ENCODE results near the gene STEAP1B.

The STEAP1B gene

GRCh38 chr7:22393913-22394729, 105.9 kb downstream of the STEAP1B start:
- DNase-seq (ENCODE audit: extremely low read depth, low read depth): no peak
- TF ChIP-seq, protein P1, sequence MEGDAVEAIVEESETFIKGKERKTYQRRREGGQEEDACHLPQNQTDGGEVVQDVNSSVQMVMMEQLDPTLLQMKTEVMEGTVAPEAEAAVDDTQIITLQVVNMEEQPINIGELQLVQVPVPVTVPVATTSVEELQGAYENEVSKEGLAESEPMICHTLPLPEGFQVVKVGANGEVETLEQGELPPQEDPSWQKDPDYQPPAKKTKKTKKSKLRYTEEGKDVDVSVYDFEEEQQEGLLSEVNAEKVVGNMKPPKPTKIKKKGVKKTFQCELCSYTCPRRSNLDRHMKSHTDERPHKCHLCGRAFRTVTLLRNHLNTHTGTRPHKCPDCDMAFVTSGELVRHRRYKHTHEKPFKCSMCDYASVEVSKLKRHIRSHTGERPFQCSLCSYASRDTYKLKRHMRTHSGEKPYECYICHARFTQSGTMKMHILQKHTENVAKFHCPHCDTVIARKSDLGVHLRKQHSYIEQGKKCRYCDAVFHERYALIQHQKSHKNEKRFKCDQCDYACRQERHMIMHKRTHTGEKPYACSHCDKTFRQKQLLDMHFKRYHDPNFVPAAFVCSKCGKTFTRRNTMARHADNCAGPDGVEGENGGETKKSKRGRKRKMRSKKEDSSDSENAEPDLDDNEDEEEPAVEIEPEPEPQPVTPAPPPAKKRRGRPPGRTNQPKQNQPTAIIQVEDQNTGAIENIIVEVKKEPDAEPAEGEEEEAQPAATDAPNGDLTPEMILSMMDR (IDR thresholded peaks at IDR 0.05; ENCODE audit: low read depth, low read length, missing control alignments): no peak
- no peak overlapping the region for H3K4me3 ChIP-seq (replicated peaks; ENCODE audit: low read depth, low read length)

- no peak for DNase-seq (ENCODE audit: extremely low read depth, low read depth)
Observed at GRCh38 chr7:22390516-22390915, 109.5 kb downstream of the STEAP1B start.

GRCh38 chr7:22389892-22390291, 110.1 kb downstream of the STEAP1B start:
- no peak for DNase-seq (ENCODE audit: extremely low read depth, low read depth)
- no peak overlapping the region for H3K4me3 ChIP-seq (replicated peaks; ENCODE audit: low read depth, low read length)
- TF ChIP-seq, protein P1 (IDR thresholded peaks at IDR 0.05; ENCODE audit: low read depth, low read length, missing control alignments): no peak

More at GRCh38 chr7:22390516-22390915, 109.5 kb downstream of the STEAP1B start:
- TF ChIP-seq, protein P1 (IDR thresholded peaks at IDR 0.05; ENCODE audit: low read depth, low read length, missing control alignments): no peak
- H3K4me3 ChIP-seq (replicated peaks; ENCODE audit: low read depth, low read length): no peak overlapping the region

DNA sequence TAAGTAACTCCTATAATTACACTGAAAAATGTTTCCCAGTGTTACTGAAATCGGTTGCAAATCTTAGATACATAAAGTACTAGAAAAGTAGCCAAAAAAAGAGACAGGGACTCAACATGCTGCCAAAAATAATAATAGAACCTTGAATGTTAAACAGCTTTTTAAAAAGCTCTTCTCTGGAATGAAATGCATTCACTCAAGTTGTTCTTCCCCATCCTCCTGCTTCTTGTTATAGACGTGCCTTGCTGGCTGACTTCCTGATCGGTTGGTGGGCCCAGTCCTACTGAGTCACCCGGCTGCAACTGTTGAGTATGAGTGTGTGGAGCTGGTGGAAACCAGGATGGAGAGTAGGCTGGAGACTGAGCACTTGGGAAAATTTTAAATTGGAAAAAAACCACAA, 112.4 kb downstream of the STEAP1B start:
- TF ChIP-seq, protein P1 (IDR thresholded peaks at IDR 0.05; ENCODE audit: low read depth, low read length, missing control alignments): no peak
- DNase-seq (ENCODE audit: extremely low read depth, low read depth): no peak
- no peak overlapping the region for H3K4me3 ChIP-seq (replicated peaks; ENCODE audit: low read depth, low read length)

DNA sequence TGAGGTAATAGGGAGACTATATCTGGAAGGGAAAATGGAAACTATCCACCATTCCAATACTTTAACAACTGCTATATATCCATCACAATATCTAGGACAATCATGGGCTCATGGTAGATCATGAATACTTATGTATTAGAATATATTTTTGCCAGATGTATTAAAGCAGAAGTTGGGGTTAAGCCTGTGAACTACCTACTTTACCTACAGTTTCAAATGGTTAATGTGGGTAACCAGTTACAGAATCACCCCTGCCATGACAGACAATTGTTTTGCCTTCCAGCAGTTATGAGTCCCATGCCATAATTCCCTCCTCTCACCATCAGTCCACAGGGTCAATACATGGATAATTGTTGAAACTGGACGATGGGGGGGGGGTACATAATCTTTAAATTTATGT, 113.1 kb downstream of the STEAP1B start:
- DNase-seq (ENCODE audit: extremely low read depth, low read depth): no peak
- TF ChIP-seq, protein P1 (IDR thresholded peaks at IDR 0.05; ENCODE audit: low read depth, low read length, missing control alignments): no peak
- no peak overlapping the region for H3K4me3 ChIP-seq (replicated peaks; ENCODE audit: low read depth, low read length)

GRCh38 chr7:22386206-22386858, 113.7 kb downstream of the STEAP1B start:
- no peak for DNase-seq (ENCODE audit: extremely low read depth, low read depth)
- H3K4me3 ChIP-seq (replicated peaks; ENCODE audit: low read depth, low read length): no peak overlapping the region
- TF ChIP-seq, protein P1 (IDR thresholded peaks at IDR 0.05; ENCODE audit: low read depth, low read length, missing control alignments): no peak
